ENCODE data around the gene SLC1A3.

SLC1A3 gene

DNA sequence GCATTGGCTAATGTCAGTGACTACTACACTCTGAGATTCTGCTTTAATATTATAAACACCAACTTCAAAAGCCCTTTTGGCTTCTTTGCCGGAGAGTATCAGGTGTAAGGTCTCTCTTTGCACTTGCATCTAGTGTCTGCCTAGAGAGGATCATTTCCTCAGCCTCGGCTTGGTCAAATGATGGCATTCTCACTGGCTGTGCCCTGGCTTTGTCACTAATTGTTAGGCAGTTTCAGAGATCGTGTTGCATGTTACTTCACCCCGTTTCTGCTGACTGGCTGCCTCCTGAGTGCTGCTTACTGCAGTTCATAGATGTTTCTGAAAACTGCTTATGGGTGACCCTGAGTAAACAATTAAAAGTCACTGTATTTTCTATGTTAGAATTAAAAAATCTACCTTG is 48.8 kb downstream of the SLC1A3 start:
- TF ChIP-seq, protein P1, sequence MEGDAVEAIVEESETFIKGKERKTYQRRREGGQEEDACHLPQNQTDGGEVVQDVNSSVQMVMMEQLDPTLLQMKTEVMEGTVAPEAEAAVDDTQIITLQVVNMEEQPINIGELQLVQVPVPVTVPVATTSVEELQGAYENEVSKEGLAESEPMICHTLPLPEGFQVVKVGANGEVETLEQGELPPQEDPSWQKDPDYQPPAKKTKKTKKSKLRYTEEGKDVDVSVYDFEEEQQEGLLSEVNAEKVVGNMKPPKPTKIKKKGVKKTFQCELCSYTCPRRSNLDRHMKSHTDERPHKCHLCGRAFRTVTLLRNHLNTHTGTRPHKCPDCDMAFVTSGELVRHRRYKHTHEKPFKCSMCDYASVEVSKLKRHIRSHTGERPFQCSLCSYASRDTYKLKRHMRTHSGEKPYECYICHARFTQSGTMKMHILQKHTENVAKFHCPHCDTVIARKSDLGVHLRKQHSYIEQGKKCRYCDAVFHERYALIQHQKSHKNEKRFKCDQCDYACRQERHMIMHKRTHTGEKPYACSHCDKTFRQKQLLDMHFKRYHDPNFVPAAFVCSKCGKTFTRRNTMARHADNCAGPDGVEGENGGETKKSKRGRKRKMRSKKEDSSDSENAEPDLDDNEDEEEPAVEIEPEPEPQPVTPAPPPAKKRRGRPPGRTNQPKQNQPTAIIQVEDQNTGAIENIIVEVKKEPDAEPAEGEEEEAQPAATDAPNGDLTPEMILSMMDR (conservative IDR thresholded peaks at IDR 0.05; ENCODE audit: low read length), result no peak
- TF ChIP-seq EZH2phosphoT487 (IDR thresholded peaks at IDR 0.05; ENCODE audit: borderline replicate concordance), result no peak
- Histone ChIP-seq H3K9me2 (replicated peaks; ENCODE audit: low read depth, low read length) (no peaks in the 10 kb centered on the region), H3K36me3 (ENCODE audit: insufficient read depth, low read length) (no peaks in the 10 kb centered on the region), H3K4me1 (ENCODE audit: insufficient read depth, low read length, poor library complexity, severe bottlenecking) (peaks cover 9% of the 10 kb centered on the region), H2AFZ (ENCODE audit: low read length) (no peak overlapping the region), H4K20me1 (ENCODE audit: insufficient read depth, low read length, poor library complexity, severe bottlenecking) (no peaks in the 10 kb centered on the region), H3K9ac (ENCODE audit: low read depth, low read length, poor library complexity, severe bottlenecking) (no peak overlapping the region), H3K4me3 (ENCODE audit: low read length, poor library complexity, severe bottlenecking) (no peak overlapping the region), H3F3A (ENCODE audit: low read depth) (no peaks in the 10 kb centered on the region), H3K9me3 (ENCODE audit: insufficient read depth, low read depth, low read length) (no peaks in the 10 kb centered on the region), H3K4me2 (ENCODE audit: low read depth, low read length, poor library complexity, severe bottlenecking) (no peak overlapping the region), H3K79me2 (ENCODE audit: insufficient read depth, low read length) (no peaks in the 10 kb centered on the region), H3K27me3 (ENCODE audit: insufficient read depth, low read length, poor library complexity, severe bottlenecking) (no peaks in the 10 kb centered on the region)

DNA sequence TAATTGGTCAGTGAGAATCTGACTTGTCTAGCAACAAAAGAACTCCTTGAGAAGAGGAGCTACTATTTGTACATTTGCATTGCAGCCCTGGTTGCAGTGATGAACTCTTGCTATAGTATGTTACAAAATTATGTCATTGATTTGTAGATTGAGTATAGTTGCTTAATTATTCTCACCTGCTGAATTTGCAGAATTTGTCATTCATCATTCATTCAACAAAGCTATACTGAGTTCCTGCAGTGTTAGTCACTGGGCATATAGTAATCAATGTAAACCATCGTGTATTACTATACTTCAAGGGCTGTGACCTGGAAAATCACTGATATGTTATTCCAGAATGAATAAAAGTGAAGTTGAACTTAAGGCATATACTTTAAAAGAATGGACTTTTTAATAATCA is 50.1 kb downstream of the SLC1A3 start:
- TF ChIP-seq, protein P1 (conservative IDR thresholded peaks at IDR 0.05; ENCODE audit: low read length), result no peak
- TF ChIP-seq EZH2phosphoT487 (IDR thresholded peaks at IDR 0.05; ENCODE audit: borderline replicate concordance), result no peak
- Histone ChIP-seq H3K4me2 (ENCODE audit: low read depth, low read length, poor library complexity, severe bottlenecking) (no peak overlapping the region), H2AFZ (ENCODE audit: low read length) (no peak overlapping the region)

DNA sequence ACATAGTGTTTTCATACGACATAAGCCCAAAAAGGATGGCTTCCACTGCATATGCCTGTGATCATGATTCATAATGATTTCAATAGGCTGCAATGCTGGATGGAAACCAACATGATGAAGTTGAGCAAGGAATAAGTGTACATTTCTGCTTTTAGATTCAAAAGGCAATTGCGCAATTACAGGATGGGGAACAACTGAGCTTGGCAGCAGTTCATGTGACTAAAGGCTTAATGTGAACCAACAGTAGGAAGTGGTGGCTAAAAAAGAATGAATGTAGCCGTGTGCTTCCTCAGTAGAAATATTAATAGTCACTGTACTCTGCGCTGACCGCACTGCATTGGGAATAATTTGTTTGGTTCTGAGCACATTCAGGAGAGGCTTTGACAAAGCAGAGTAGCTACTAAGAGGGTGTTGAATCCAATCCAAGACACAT is 51.2 kb downstream of the SLC1A3 start:
- no peak overlapping the region for H3K4me3 ChIP-seq (ENCODE audit: low read length, poor library complexity, severe bottlenecking)
- H3K4me2 ChIP-seq (ENCODE audit: low read depth, low read length, poor library complexity, severe bottlenecking), result peak overlapping the region; percentile 20
- H3K79me2 ChIP-seq (ENCODE audit: insufficient read depth, low read length), result no peaks in the 10 kb centered on the region
- no peaks in the 10 kb centered on the region for H3F3A ChIP-seq (ENCODE audit: low read depth)
- H3K27me3 ChIP-seq (ENCODE audit: insufficient read depth, low read length, poor library complexity, severe bottlenecking), result no peaks in the 10 kb centered on the region
- H3K4me1 ChIP-seq (ENCODE audit: insufficient read depth, low read length, poor library complexity, severe bottlenecking), result peaks cover 9% of the 10 kb centered on the region
- H3K9me2 ChIP-seq (replicated peaks; ENCODE audit: low read depth, low read length), result no peaks in the 10 kb centered on the region
- H2AFZ ChIP-seq (ENCODE audit: low read length), result peak overlapping the region; percentile 88
- TF ChIP-seq, protein P1 (conservative IDR thresholded peaks at IDR 0.05; ENCODE audit: low read length), result no peak
- no peak for TF ChIP-seq EZH2phosphoT487 (IDR thresholded peaks at IDR 0.05; ENCODE audit: borderline replicate concordance)
- H3K9ac ChIP-seq (ENCODE audit: low read depth, low read length, poor library complexity, severe bottlenecking), result no peak overlapping the region
- H3K9me3 ChIP-seq (ENCODE audit: insufficient read depth, low read depth, low read length), result no peaks in the 10 kb centered on the region
- no peaks in the 10 kb centered on the region for H3K36me3 ChIP-seq (ENCODE audit: insufficient read depth, low read length)
- no peaks in the 10 kb centered on the region for H4K20me1 ChIP-seq (ENCODE audit: insufficient read depth, low read length, poor library complexity, severe bottlenecking)

More for the DNA sequence above, 50.1 kb downstream of the SLC1A3 start:
- Histone ChIP-seq H3K4me1 (ENCODE audit: insufficient read depth, low read length, poor library complexity, severe bottlenecking) (peaks cover 9% of the 10 kb centered on the region), H3K9ac (ENCODE audit: low read depth, low read length, poor library complexity, severe bottlenecking) (no peak overlapping the region), H3K9me3 (ENCODE audit: insufficient read depth, low read depth, low read length) (no peaks in the 10 kb centered on the region), H3K36me3 (ENCODE audit: insufficient read depth, low read length) (no peaks in the 10 kb centered on the region), H4K20me1 (ENCODE audit: insufficient read depth, low read length, poor library complexity, severe bottlenecking) (no peaks in the 10 kb centered on the region), H3K4me3 (ENCODE audit: low read length, poor library complexity, severe bottlenecking) (no peak overlapping the region), H3K27me3 (ENCODE audit: insufficient read depth, low read length, poor library complexity, severe bottlenecking) (no peaks in the 10 kb centered on the region), H3K9me2 (replicated peaks; ENCODE audit: low read depth, low read length) (no peaks in the 10 kb centered on the region), H3K79me2 (ENCODE audit: insufficient read depth, low read length) (no peaks in the 10 kb centered on the region), H3F3A (ENCODE audit: low read depth) (no peaks in the 10 kb centered on the region)
